Endothelial cell of umbilical vein (primary cell): ENCODE measurements around the gene HOXB4. TPM values are rescaled to one million over a fixed set of nuclear protein-coding genes. Genes with fewer than 3 reads are reported as not detected.

Experiments
- BruUV-seq: library from RNA; stranded (reverse); fragments of 400-500 nt; replicated peaks from 2 replicates; lab custom pipeline; 2021; lab: Mats Ljungman, UMichigan
- CTCF ChIA-PET: fragments of 300-600, 350-600 bp; sonication (Branson Sonifier 250); formaldehyde crosslinking; loops from one replicate; lab custom pipeline; 2021; ENCODE audit warnings: antibody characterized with exemption, inconsistent platforms; lab: Charles Lee
- POLR2A ChIA-PET: fragments of 300-600, 350-600 bp; sonication (Branson Sonifier 250); formaldehyde crosslinking; loops from one replicate; lab custom pipeline; 2021; ENCODE audit warnings: antibody characterized with exemption, inconsistent platforms; lab: Charles Lee
- DNase-seq: peaks from one replicate; pipeline ENCODE4 v3.0.0-alpha.2; 2011; ENCODE audit warnings: low read depth, low spot score
- FAIRE-seq: peaks from 2 replicates; lab custom pipeline; 2011; peaks lifted over from hg19 to GRCh38; lab: Jason Lieb, UNC
- H2AFZ ChIP-seq: 2 replicates; pipeline ENCODE4 v1.6.0; 2012; ENCODE audit warnings: low read depth, low read length, control low read depth, inconsistent platforms
- H3K27ac ChIP-seq: 2 replicates; pipeline ENCODE4 v1.5.1; 2011; ENCODE audit warnings: low read depth, mild to moderate bottlenecking, control low read depth, low read length, moderate library complexity; ENCODE audit not compliant: insufficient read depth
- H3K27me3 ChIP-seq, 2 experiments: 2 replicates each; pipeline versions ENCODE4 v1.6.0 to v1.6.1; 2011; ENCODE audit warnings: low read length in 2 of 2, mixed read lengths in 1 of 2; ENCODE audit not compliant: control insufficient read depth in 2 of 2, insufficient read depth in 2 of 2
- H3K36me3 ChIP-seq, 2 experiments: 2 replicates in 1 of 2; 3 replicates in 1 of 2; pipeline ENCODE4 v1.5.1; 2011; ENCODE audit warnings: low read length in 2 of 2, mild to moderate bottlenecking in 1 of 2, moderate library complexity in 1 of 2; ENCODE audit not compliant: control insufficient read depth in 2 of 2, insufficient read depth in 2 of 2; ENCODE audit errors: extremely low read depth in 1 of 2
- H3K4me1 ChIP-seq: 3 replicates; pipeline ENCODE4 v1.5.1; 2011; ENCODE audit warnings: mild to moderate bottlenecking, low read length; ENCODE audit not compliant: control insufficient read depth, insufficient read depth; ENCODE audit errors: extremely low read depth
- H3K4me2 ChIP-seq: 2 replicates; pipeline ENCODE4 v1.6.1; 2011; ENCODE audit warnings: low read length, control low read depth, mixed read lengths; ENCODE audit not compliant: insufficient read depth
- H3K4me3 ChIP-seq, 3 experiments: fragments of 200-600 bp in 1 of 3; sonication (generic), shearing (Covaris generic) in 1 of 3; replicated peaks in 1 of 3; 2 replicates each; pipeline ENCODE4 v1.5.1; 2011 to 2016; ENCODE audit warnings: control low read depth in 3 of 3, low read length in 3 of 3, mild to moderate bottlenecking in 2 of 3, inconsistent platforms in 1 of 3, low read depth in 1 of 3, moderate library complexity in 1 of 3; ENCODE audit not compliant: insufficient read depth in 1 of 3
- H3K79me2 ChIP-seq: 2 replicates; pipeline ENCODE4 v1.6.0; 2012; ENCODE audit warnings: low read length, inconsistent platforms; ENCODE audit not compliant: control insufficient read depth, insufficient read depth
- H3K9ac ChIP-seq: replicated peaks from 2 replicates; pipeline ENCODE3; 2011; ENCODE audit warnings: low read length, control low read depth; ENCODE audit not compliant: insufficient read depth; ENCODE audit errors: extremely low read depth
- H3K9me1 ChIP-seq: replicated peaks from 3 replicates; pipeline ENCODE4 v1.6.0; 2011; ENCODE audit warnings: mild to moderate bottlenecking, low read length; ENCODE audit not compliant: control insufficient read depth, insufficient read depth; ENCODE audit errors: extremely low read depth
- H3K9me3 ChIP-seq: replicated peaks from 2 replicates; pipeline ENCODE4 v1.5.1; 2012; ENCODE audit warnings: low read length, inconsistent platforms; ENCODE audit not compliant: control insufficient read depth, insufficient read depth
- H4K20me1 ChIP-seq: replicated peaks from 2 replicates; pipeline ENCODE3; 2011; ENCODE audit warnings: mild to moderate bottlenecking, low read length; ENCODE audit not compliant: control insufficient read depth, insufficient read depth; ENCODE audit errors: extremely low read depth
- EZH2 ChIP-seq: IDR thresholded peaks from 2 replicates; pipeline ENCODE4 v1.6.1; 2012; ENCODE audit warnings: borderline replicate concordance, low read depth, mild to moderate bottlenecking, moderate library complexity, low read length, inconsistent platforms; ENCODE audit not compliant: severe bottlenecking
- FOS ChIP-seq: IDR thresholded peaks from 2 replicates; pipeline ENCODE4 v1.6.1; 2011; ENCODE audit warnings: mild to moderate bottlenecking, low read length, moderate library complexity, borderline replicate concordance; ENCODE audit not compliant: insufficient read depth
- GATA2 ChIP-seq: IDR thresholded peaks from 2 replicates; pipeline ENCODE4 v1.7.0; 2011; ENCODE audit warnings: low read depth, mild to moderate bottlenecking, moderate library complexity, mixed read lengths, low read length; ENCODE audit not compliant: insufficient read length, insufficient read depth
- JUN ChIP-seq: IDR thresholded peaks from 2 replicates; pipeline ENCODE4 v1.6.1; 2011; ENCODE audit warnings: borderline replicate concordance, low read depth; ENCODE audit not compliant: insufficient read length, insufficient read depth
- MYC ChIP-seq: IDR thresholded peaks from one replicate; pipeline ENCODE4 v1.6.1; 2011; ENCODE audit warnings: mild to moderate bottlenecking, low read depth, low read length
- POLR2AphosphoS5 ChIP-seq: IDR thresholded peaks from 2 replicates; pipeline ENCODE4 v1.6.1; 2012; ENCODE audit warnings: low read depth, mild to moderate bottlenecking, control low read depth, low read length, moderate library complexity; ENCODE audit not compliant: insufficient read depth
- dilution Hi-C: fragments of 300-500 bp; cut with MboI; formaldehyde crosslinking; loops from one replicate; pipeline ENCODE4 v1.15.0; 2019; ENCODE audit warnings: low sequenced_read_pairs; ENCODE audit not compliant: extremely low pct_ligation_motif_present
- intact Hi-C: fragments of 100-400 bp; cut with micrococcal nuclease; formaldehyde crosslinking; loops from one replicate; pipeline ENCODE4 v1.10.0; 2022
- polyA plus RNA-seq, 4 experiments: library from polyadenylated mRNA; depleted of rRNA in 3 of 4; stranded (reverse) in 3 of 4; unstranded in 1 of 4; fragments of >200 nt; gene quantifications; 2 replicates each; pipeline versions ENCODE4 v1.2.1 to v1.2.3, GENCODE V29; 2011 to 2012; ENCODE audit warnings: missing spikeins in 1 of 4
- total RNA-seq: library from RNA; stranded (reverse); gene quantifications from 2 replicates; pipeline ENCODE4 v1.2.3, GENCODE V29; 2021
- TF ChIP-seq, protein P1 (sequence below): IDR thresholded peaks from 2 replicates; pipeline ENCODE4 v1.6.1; 2011; ENCODE audit not compliant: insufficient read depth, insufficient read length

HOXB4 gene
- total and polyA plus RNA-seq, 2 donors (not counting 3 experiments of a cell fraction or from before 2014, with no cell fraction given) = 4.6 to 13.1 TPM

DNA sequence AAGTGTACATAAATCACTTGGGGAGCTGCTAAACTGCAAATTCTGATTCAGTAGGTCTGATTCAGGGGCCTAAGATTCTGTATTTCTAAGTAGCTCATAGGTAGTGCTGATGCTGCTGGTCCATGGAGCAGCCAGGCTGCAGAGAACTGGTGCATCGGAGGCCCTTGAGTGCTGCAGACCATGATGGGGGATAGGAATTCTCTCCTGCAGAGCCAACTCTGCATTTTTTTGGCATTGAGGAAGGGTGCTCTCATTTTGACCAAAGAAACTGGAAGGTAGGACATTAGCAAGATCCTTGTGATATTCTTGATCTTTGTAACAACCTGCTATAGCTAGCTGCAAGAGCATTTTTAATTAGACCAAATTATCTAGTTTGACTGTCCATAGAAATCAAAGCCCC is 37.9 kb downstream of the HOXB4 start:
- no peak for DNase-seq
- no peaks in the 10 kb centered on the region for H4K20me1 ChIP-seq
- dilution Hi-C loops (no loop called here), intact Hi-C loops (no loop called here)
- no peak overlapping the region for H3K4me2 ChIP-seq
- H3K27ac ChIP-seq = no peak overlapping the region
- no peak for TF ChIP-seq GATA2
- TF ChIP-seq JUN = no peak
- no peak for TF ChIP-seq EZH2
- no peak for TF ChIP-seq POLR2AphosphoS5
- TF ChIP-seq, protein P1, sequence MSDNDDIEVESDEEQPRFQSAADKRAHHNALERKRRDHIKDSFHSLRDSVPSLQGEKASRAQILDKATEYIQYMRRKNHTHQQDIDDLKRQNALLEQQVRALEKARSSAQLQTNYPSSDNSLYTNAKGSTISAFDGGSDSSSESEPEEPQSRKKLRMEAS = no peak
- no peak overlapping the region for H3K4me3 ChIP-seq
- H2AFZ ChIP-seq = no peak overlapping the region
- ChIA-PET CTCF (interaction anchor here (1.1 to 3.9 kb wide), 2 partner anchors 34 to 204 kb away, joined by 3 to 14 read pairs; no protein-coding TSS in a partner anchor), POLR2A (interaction anchor here (1.0 kb wide), 1 partner anchor 252 kb away, joined by 3 read pairs; no protein-coding TSS in a partner anchor)
- peaks cover 12% of the 10 kb centered on the region for H3K4me1 ChIP-seq
- H3K27me3 ChIP-seq = no peaks in the 10 kb centered on the region
- no peaks in the 10 kb centered on the region for H3K36me3 ChIP-seq
- BruUV-seq = no TSS peak
- H3K9me3 ChIP-seq = no peaks in the 10 kb centered on the region
- H3K9me1 ChIP-seq = no peaks in the 10 kb centered on the region
- FAIRE-seq = peak; percentile 50
- peaks cover 35% of the 10 kb centered on the region for H3K79me2 ChIP-seq
- H3K9ac ChIP-seq = no peak overlapping the region

DNA sequence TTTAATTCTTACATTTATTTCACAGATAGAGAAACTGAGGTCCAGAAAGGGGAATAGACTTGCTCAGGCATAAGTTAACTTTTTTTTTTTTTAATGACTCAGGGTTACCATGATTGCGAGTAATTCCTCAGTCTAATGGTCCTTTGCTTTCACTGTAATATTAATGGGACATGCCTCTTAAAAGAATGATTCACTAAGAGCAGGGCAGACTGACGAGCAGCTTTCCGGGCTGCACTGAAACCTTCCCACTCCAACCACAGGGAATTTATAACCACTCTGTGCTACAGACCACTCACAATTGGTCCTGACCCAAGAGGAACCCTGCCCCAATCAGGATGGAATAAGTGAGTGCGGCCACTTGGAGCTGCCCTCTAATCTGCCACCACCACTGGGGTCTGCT is 39.0 kb downstream of the HOXB4 start:
- intact Hi-C loops (no loop called here), dilution Hi-C loops (no loop called here)
- CTCF ChIA-PET = interaction anchor here (0.7 to 3.9 kb wide), 3 partner anchors 33 to 231 kb away, joined by 3 to 14 read pairs (median 3); no protein-coding TSS in a partner anchor
- peaks cover 29% of the 10 kb centered on the region for H3K79me2 ChIP-seq
- no TSS peak for BruUV-seq
- no peak for TF ChIP-seq FOS
- no peak for TF ChIP-seq GATA2
- TF ChIP-seq, protein P1 = no peak
- TF ChIP-seq JUN = no peak
- no peak for TF ChIP-seq EZH2
- no peak for TF ChIP-seq MYC
- no peaks in the 10 kb centered on the region for H3K27me3 ChIP-seq
- DNase-seq = no peak
- H3K4me2 ChIP-seq = no peak overlapping the region
- H3K4me3 ChIP-seq = no peak overlapping the region
- POLR2A ChIA-PET = no interaction called here
- no peak overlapping the region for H3K9ac ChIP-seq
- peaks cover 8% of the 10 kb centered on the region for H3K4me1 ChIP-seq
- no peaks in the 10 kb centered on the region for H3K9me3 ChIP-seq
- H2AFZ ChIP-seq = no peak overlapping the region
- no peak overlapping the region for H3K27ac ChIP-seq
- H3K36me3 ChIP-seq = no peaks in the 10 kb centered on the region
- H4K20me1 ChIP-seq = no peaks in the 10 kb centered on the region
- no peaks in the 10 kb centered on the region for H3K9me1 ChIP-seq
- FAIRE-seq = no peak
